GM19193 (cell line): ENCODE results near the gene IL1RAP.

Experiments
- POLR2A ChIP-seq: IDR thresholded peaks from 4 replicates; pipeline ENCODE4 v1.6.1; 2011; ENCODE audit not compliant: insufficient read depth, insufficient read length; ENCODE audit errors: extremely low read depth

IL1RAP gene

DNA sequence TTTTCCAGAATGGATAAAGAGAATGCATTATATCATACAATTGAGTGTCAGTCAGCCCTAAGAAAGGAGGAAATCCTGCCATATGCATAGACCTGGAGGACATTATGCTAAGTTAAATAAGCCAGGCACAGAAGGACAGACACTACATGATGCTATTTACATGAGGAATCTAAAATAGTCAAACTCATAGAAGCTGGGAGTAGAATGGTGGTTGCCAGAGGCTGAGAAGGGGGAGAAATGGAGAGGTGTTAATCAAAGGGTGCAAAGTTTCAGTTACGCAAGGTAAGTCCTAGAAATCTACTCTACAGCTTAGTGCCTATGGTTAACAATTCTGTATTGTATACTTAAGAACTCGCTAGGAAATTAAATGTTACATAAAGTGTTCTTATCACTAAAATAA, 66.5 kb downstream of the IL1RAP start:
- no peak for TF ChIP-seq POLR2A

DNA sequence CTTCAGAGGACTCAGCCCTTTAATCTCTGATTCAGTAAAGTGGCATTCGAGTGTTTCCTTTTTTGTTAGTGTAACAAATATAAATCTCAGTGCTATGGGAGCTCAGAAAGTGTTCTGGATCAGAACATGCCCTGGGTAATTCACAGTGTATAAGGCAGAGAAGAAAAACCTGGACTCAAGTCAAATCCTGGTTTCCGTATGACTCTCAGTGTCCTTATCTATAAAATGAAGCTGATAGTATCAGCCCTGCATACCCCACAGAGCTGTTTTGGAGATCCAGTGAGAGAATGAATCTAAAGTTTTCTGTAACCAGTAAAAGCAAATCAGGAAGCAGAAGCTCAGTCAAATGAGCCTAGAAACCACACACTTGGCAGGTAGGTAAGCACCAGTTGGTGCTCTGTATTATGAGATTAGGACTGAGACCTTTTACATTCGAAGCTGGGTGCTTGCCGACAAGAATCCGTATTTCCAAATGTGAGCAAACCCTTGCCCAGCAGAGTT, 67.2 kb downstream of the IL1RAP start:
- TF ChIP-seq POLR2A, result no peak

DNA sequence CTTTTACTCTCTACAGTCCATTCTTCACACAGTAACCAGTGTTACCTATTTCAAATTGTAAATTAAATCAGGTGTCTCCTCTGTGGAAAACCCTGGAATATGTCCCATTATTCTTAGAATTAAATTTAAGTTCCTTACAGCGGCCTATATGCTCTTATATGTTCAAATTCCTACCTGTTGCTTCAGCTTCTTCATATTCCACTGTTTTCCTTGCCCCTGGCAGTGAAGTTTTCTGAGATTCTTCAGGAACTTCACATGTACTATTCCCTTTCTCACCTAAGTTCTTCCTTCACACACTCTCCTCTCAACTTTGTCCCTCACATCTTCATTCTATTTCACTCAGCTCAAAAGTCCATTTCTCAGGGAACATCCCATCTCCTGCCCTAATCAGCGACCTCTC, 68.8 kb downstream of the IL1RAP start:
- TF ChIP-seq POLR2A, result no peak

DNA sequence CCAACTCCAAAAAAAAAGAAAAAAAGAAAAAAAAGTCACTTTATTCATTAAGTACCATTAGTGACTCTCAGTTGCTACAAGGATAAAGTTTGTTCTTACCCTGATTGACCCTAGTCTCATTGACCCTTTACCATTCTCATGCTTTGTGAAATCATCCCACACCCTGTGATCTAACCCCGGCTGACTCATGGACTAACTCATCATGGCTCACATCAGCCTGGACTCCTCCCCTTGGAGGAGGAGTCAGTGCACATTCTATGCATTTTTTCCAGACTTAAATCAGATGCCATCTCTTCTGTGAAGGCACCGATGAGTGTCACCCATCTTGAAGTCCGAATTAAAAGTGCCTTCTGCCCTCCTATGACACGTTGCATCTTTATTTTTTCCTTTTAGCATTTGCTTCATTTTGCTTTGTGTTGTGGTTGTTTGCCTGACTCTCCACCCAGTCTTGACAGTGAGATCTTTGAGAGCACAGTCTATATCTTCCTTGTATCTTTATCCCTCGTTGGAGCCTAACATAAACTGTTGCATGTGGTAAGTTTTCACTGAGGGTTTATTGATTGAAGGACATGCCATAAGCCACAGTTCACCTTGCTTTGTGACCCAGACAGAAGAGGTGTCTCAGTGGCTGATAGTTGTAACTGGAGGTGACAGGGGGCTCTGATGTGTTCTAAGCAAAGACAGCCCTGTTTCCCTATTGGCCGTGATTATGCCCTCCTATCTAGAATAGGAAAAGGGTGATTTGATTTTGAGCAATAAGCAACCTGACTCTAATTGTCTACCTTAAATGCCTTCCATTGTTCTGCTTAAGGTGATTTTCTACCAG, 72.1 kb downstream of the IL1RAP start:
- no peak for TF ChIP-seq POLR2A

DNA sequence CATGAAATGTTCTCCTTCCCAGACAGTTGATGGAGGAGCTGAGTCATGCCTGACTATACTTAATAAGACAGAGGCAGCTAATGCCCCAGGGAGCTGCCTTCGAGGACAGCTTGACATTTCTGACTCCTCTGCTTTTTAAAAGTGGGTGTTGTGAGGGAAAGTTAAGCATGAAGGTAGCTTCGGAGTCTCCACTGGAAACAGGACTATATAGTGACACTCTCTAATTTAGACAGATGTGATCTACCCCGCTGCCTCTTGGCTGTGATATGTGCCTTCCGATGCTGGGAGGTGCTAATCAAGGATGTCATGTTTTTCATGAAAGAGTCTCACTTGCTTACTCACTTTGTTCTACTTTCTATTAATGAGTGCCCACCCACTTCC, 72.7 kb downstream of the IL1RAP start:
- no peak for TF ChIP-seq POLR2A

DNA sequence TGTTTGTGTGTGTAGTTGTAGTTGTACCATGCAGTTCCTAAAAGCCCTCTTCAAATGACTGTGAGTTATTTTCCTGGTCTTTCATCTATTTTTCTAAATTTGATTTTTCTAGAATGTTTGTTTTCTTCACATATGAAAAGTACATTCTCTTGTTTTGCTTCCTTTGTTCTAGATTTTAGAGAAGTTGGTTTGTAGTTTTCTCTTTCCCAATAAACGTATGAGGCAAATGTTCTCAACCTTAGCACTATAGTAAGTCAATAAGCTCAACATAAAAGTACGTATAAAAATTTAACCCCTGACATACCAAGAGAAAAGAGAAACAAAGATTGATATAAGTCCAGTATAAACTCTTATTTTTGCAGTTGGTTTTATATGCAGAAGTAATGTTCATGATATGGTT, 74.7 kb downstream of the IL1RAP start:
- TF ChIP-seq POLR2A, result no peak

DNA sequence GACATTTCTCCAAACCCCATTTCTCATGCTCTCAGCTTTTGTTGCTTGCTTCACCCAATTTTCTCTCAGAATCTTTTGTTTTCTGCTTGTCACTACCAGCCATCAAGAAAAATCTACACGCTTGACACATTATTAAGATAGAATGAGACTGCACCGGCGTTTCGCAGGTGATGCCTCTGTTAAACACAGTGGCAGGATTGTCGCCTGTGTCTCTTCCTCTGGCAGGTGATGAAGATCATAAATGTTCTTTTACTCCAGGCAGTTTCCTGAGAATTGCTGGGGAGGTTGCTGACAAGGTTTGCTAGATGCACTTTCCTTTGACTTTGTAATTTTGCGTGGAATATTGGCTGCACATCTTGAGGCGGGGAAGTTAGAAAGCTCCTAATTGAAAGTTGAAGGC, 75.4 kb downstream of the IL1RAP start:
- no peak for TF ChIP-seq POLR2A

DNA sequence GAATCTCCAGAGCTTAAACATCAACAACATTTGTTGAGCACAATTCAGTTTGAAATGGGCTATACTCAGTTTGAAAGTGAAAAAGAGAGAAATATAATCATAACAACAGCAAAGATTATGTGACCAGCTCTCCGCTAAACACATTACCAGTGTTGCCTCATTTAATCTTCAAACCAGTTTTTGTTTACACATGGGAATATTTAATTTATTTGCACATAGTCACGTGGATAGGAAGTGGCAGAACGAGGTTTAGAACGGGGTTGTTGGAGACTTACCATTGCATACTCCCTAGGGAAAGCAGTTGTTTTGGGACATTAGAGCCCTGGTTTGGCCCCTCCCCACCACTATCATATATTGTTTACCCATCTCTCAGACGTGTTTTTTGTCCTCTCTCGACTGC, 77.2 kb downstream of the IL1RAP start:
- no peak for TF ChIP-seq POLR2A

DNA sequence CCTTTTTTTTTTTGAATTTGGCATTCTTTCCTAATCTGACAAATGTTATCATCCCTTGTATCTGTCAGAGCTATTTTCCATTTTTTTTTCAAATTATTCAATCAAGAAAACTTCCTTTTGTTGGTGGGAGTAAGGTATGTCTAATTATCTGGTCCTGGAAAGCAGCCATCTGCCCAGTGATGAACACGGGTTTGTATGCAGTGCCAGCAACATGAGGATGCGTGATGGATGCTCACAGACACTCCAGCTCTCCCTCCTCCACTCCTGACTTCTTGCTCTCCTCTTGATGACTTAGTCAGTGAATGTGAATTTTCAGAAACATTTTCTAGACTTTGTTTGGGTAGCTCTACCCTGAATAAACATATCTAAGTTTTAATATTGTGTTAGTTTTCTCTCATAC, 79.2 kb downstream of the IL1RAP start:
- no peak for TF ChIP-seq POLR2A

DNA sequence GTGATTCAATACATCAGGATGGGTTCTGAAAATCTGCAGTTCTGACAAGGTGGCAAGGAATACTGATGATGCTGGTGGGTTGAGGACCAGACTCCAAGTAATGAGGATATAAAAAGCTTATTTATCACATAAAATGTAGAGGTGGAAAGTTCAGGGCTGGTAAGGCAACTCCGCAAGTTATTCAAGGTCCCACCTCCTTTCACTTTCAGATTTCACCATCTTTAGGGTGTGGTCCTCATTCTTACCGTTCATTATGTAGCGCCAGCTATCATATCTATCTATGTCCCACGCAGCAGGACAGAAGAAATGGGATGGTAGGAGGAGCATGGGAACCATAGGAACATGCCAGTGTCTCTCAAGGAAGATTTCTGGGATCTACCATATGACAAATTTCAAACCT, 80.3 kb downstream of the IL1RAP start:
- TF ChIP-seq POLR2A, result no peak

DNA sequence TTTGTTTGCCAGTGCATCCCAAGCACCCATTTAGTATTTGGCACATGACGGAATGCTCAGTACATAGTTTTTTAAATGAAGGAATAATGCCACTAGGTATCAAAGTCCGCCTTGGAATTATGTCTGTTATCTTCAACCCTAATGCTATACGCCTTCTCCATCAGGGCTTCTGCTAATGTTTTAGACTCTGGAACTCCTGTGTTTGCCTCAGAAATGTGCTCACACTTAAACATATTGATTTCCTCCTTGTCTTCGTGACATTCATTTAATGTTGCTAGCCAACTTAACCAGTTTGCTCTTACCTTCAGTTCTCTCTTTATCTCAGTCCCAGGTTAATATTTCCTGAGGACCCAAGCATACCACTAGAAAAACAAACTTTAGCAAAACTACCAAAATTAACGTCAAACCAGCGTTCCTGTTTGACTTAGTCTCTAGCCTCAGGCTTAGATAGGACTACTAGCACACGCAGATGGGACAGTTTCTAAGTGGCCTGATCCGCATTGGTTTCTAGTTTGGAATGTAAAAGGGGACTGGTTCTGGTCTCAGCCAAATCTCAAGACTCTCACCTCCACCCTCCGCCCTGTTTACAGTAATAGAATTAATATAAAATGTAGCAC, 81.4 kb downstream of the IL1RAP start:
- no peak for TF ChIP-seq POLR2A

DNA sequence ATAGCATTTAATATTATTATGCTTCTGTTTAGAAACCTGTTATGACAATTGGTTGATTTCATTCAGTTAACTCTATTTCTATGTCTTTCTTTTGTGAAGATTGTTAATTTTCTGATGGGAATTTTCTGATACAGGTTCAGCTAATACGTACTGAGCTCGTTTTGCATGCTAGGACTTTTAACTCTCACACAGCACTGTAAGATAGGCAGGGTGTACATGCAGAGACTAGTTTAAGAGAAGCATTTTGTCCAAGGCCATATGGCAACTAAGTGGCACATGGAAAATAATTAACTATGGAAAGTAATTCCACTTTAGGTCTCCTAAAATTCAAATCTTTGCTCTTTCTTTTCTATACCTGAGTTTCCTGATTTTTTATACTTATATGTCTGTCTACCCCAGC, 81.9 kb downstream of the IL1RAP start:
- TF ChIP-seq POLR2A, result no peak

DNA sequence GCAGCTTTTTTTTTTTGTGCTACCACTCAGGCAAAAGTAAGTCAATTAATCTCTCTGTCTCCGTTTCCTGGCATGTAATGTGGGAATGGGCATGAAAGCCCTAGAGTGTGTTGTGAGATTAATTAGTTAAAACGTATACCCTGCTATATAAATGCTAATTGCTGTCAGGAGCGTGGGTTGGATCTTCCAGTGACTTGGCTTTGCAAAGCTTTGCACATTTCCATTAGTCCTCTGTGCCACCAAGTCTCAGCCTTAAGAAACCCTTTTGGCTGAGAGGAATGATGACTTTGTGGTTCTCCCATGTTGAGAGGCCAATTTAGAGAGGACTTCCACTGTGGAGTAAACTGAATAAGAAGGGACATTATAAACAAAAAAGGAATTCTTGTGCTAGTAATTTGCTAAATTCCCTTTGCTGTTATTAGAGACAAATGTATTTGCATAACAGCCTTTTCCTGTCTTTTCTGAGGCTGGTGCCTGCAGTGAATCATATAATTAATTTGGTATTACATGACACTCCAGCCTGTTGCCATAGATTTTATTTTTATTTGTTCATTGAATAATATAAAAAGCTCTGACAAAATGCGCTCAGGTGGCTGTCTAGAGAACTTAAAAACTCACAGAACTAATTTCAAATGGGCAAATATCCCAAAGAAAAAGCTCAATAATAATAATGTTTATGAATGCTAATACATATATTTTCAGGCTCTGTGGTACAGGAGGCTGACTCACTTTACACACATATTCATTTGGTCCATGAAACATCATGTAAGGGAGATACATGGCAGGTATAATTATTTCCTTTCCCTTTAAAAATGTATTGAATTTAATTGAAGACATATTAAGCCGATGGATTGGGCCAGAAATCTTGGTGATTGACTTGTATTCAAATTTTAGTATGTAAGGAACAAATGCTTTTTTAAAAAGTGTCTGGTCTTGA, 82.7 kb downstream of the IL1RAP start:
- TF ChIP-seq POLR2A, result no peak

DNA sequence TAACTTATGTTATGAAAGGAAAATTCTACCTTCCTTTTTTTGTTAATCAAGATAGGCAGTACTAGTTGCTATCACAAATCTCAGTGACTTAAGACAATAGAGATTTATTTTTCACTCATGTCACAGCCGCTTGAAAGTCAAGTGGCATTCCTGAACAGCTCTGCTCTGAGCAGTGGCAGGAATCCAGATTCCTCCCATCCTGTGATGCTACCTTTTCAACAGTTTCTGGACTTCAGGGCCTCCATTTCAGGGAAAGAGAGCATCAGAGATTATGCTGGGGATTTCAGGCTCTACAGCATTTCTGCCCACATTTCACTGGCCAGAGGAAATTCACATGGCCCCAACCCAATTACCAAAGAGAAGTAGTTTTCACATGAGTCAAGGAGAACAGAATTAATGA, 83.4 kb downstream of the IL1RAP start:
- TF ChIP-seq POLR2A, result no peak

DNA sequence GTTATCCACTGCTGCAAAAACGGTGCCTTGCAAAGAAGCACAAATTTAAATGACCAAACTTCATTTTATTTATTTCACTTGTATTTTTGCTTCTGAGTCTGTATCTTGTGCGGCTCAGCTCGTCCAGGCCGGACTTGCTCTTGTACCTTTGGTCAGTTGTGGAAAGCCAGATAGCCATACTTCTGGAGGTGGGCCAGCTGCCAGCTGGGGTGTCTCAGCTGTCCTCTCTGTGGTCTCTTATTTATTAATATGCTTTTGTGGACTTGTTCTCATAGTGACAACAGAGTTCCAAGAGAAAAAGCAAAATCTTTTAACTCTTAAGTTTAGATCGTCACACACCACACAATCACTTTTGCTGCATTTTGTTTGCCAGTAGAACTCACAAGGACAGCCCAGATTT, 87.7 kb downstream of the IL1RAP start:
- no peak for TF ChIP-seq POLR2A

DNA sequence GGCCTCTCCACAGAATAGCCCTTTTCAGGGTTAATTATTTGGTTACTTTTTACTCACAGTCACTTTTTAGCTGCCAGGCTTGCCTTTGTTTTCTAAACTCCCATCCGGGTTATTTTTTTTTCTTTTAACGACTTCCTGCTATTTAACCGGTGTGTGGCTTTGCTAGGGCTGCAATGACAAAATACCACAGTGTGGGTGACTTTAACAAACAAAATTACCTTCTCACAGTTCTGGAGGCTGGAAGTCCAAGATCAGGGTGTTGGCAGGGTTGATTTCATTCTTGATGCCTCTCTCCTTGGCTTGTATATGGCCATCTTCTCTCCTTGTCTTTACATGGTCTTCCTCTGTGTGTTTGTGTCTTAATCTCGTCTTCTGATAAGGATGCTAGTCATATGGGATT, 91.5 kb downstream of the IL1RAP start:
- no peak for TF ChIP-seq POLR2A

DNA sequence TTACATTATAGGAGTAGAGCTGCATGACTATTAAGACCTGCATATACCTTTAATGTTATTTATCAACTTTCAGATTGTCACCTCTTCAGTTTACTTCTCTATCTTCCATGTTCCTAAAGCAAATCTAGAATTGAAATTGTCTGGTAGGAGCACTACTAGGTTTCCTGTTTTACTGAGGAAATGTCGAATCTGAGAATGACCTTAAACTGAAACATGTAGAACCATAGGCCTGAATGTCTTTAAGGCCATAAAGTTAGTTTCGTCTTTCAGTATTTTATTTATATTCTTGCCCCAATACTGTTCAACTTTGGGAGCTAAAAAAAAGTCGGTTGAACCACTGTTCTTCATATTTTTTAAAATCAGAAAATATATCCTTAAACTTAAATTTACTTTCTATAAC, 92.7 kb downstream of the IL1RAP start:
- TF ChIP-seq POLR2A, result no peak
